D341Med (cell line): ENCODE measurements around the gene MMP11.

Experiments
- DNase-seq: peaks from one replicate; pipeline ENCODE4 v3.0.0; 2012; ENCODE audit warnings: low spot score

Gene MMP11

DNA sequence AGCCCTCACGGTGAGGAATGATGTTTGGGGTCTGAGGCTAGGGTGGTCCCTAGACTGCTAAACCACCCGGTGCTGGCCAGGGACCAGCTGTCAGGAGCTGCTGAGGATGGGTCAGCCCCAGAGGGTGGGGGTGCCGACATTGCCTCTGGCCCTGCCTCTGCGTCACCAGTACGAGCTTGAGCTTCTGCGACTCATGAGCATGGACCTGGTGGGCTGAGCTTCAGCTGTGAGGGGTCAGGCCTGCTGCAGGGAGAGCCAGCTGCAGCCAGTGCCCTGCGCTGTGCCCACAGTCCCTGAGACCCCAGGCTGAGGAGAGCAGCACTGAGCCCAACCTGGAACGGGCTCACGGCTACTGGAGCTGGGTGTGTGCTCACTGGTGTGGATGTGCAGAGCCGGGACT lies 59.1 kb downstream of the MMP11 start:
- DNase-seq, result no peak

DNA sequence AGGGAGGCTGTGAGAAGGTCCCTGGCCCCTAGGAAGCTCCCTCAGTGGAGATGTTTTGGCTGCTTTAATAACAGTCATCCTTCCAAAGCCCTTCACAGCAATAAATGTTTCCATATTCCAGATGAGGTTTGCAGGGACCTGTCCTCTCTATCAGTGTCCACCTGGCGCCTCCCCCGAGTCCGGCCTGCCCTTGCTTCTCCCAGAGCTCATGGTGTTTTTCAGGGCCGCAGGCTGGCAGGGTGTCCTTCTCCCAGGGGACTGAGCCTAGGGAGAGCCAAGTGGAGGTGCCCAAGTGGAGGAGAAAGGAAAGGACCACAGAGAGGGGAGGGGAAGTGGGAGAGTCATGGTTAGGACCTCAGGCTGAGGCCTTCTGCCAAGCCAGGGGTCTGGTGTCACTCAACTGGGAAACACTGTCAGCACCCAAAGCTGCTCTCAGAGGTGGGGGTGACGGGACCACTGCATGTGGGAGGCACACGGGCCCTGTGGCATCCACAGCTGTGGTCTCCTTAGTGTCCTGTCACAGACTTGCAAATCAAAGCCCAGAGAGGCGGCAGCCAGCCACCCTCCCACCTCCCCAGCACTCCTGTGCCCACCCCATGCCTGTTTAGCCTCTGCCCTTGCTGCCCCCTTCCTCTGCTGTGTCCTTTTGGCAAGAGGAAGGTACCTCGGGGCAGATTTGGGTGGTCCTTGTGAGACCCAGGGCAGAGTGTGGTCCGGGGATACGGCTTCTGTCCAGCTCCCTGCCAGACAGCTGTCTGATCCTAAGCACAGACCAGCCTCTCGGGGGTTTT lies 59.8 kb downstream of the MMP11 start:
- DNase-seq, result no peak

DNA sequence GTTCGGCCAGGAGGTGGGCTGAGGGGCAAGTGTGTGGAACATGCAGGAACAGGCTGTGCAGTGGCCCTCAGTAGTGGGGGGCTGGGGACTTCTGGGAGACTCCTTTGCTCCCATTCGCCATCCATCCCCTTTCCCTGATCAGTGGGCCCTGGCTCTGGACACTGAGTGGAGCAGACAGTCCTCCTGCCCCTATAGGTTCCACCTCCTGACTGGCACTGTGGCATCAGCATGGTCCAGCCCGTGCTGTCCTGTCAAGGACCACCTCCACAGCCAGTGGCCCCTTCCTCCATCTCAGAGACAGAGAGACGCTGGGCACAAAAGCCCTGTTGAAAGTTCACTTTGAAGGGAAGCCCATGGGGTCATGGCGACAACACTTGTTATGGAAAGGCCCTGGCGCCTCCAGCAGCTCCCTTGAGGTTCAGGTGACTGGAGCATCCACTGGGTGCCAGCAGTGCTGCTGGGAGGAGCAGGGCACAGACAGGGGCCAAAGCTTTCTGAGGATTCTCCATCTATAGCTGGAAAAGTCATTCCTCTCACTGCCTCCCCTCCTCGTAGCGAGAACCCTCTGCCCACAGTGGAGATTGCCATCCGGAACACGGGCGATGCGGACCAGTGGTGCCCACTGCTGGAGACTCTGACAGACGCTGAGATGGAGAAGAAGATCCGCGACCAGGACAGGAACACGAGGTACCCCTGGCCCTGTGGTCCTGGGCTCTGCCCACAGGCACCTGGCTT lies 60.5 kb downstream of the MMP11 start:
- DNase-seq, result no peak
